Right lobe of liver (tissue), 6 donors: ENCODE results near the gene VSNL1. TPM values are rescaled to one million over a fixed set of nuclear protein-coding genes. Genes with fewer than 3 reads are reported as not detected.

Experiments used
- ATAC-seq, 4 donors: fragments of 200-7000 bp; cut with Tn5 transposase; one replicate each; pipeline ENCODE4 v1.9.1; 2020; ENCODE audit warnings: mild to moderate bottlenecking in 4 of 4, moderate library complexity in 4 of 4
- DNase-seq, 3 donors: peaks; one replicate each; pipeline ENCODE4 v3.0.0-alpha.2; 2020
- H3K27ac ChIP-seq, 3 donors: fragments of 200-600 bp; one replicate each; pipeline ENCODE4 v1.8.0; 2022
- H3K27me3 ChIP-seq, 2 donors: fragments of 200-600 bp; one replicate each; pipeline ENCODE4 v1.8.0; 2022
- H3K36me3 ChIP-seq, 4 donors: fragments of 200-600 bp; sonication (generic) in 1 of 4; one replicate each; pipeline versions ENCODE4 v1.5.1 to v1.8.0; 2017 to 2022; ENCODE audit warnings: control low read depth in 1 of 4
- H3K4me1 ChIP-seq, 4 donors: fragments of 200-600 bp; sonication (generic) in 1 of 4; one replicate each; pipeline versions ENCODE4 v1.5.1 to v1.8.0; 2017 to 2022; ENCODE audit warnings: control low read depth in 1 of 4
- H3K4me3 ChIP-seq, 3 donors: fragments of 200-600 bp; one replicate each; pipeline ENCODE4 v1.8.0; 2022
- H3K9me3 ChIP-seq, 4 donors: fragments of 200-600 bp; sonication (generic) in 1 of 4; one replicate each; pipeline versions ENCODE4 v1.5.1 to v1.8.0; 2017 to 2022; ENCODE audit warnings: control low read depth in 1 of 4
- POLR2A ChIP-seq: fragments of 450-650 bp; IDR thresholded peaks from one replicate; pipeline ENCODE4 v1.6.1; 2017; ENCODE audit warnings: antibody characterized with exemption, mild to moderate bottlenecking
- WGBS: methylation state at CpG from one replicate; pipeline ENCODE4 v1.1.6; 2018; ENCODE audit warnings: low coverage, low lambda C conversion rate; ENCODE audit not compliant: insufficient coverage; ENCODE audit errors: missing lambda C conversion rate; 5-methylcytosine and 5-hydroxymethylcytosine counted together
- intact Hi-C, 2 donors: fragments of 100-400 bp; cut with DNase I; formaldehyde crosslinking; loops; one replicate each; pipeline versions ENCODE4 v1.11.2 to v1.14.1; 2022
- total RNA-seq, 6 experiments: library from RNA; depleted of rRNA in 2 of 6; stranded (reverse); fragments of >200 nt in 2 of 6; fragmentation: NEBNext Ultra II Directional in 3 of 6; extraction: Animal tissue kit (Norgen Biotek cat#: 25700) in 3 of 6; gene quantifications; one replicate each; pipeline versions ENCODE4 v1.1.0 to v1.2.4, GENCODE V29; 2016 to 2023
- TF ChIP-seq, protein P1 (sequence below), 4 donors: fragments of 200-600 bp in 3 of 4; fragments of 450-650 bp in 1 of 4; IDR thresholded peaks; one replicate each; pipeline versions ENCODE4 v1.5.1 to v1.8.0; 2016 to 2022; ENCODE audit warnings: antibody characterized with exemption in 4 of 4, mild to moderate bottlenecking in 2 of 4
- donor health status: DM: no; HTN: yes; CAD: no.
- donor health status: DM: no; HTN: no; CAD: no.
- donor health status: DM: no; HTN: no; CAD: no.
- donor health status: DM: no; HTN: yes; CAD: no.
- donor health status: DM: no; HTN: yes; CAD: no.

VSNL1 gene
- total RNA-seq, 6 experiments from 2014 or later, result 2.1 to 12.1 (median 4.3) TPM

GRCh38 chr2:17591846-17592245, 51.4 kb downstream of the VSNL1 start:
- H3K9me3 ChIP-seq, result no peaks in the 10 kb centered on the region
- TF ChIP-seq POLR2A, result no peak
- TF ChIP-seq, protein P1, sequence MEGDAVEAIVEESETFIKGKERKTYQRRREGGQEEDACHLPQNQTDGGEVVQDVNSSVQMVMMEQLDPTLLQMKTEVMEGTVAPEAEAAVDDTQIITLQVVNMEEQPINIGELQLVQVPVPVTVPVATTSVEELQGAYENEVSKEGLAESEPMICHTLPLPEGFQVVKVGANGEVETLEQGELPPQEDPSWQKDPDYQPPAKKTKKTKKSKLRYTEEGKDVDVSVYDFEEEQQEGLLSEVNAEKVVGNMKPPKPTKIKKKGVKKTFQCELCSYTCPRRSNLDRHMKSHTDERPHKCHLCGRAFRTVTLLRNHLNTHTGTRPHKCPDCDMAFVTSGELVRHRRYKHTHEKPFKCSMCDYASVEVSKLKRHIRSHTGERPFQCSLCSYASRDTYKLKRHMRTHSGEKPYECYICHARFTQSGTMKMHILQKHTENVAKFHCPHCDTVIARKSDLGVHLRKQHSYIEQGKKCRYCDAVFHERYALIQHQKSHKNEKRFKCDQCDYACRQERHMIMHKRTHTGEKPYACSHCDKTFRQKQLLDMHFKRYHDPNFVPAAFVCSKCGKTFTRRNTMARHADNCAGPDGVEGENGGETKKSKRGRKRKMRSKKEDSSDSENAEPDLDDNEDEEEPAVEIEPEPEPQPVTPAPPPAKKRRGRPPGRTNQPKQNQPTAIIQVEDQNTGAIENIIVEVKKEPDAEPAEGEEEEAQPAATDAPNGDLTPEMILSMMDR (IDR thresholded peaks at IDR 0.05), result no peak
- no peak overlapping the region for H3K27ac ChIP-seq
- DNase-seq, result no peak
- no peaks in the 10 kb centered on the region for H3K4me1 ChIP-seq
- no peak for ATAC-seq
- H3K4me3 ChIP-seq, result no peak overlapping the region
- no peaks in the 10 kb centered on the region for H3K27me3 ChIP-seq
- intact Hi-C loops, result no loop called here
- H3K36me3 ChIP-seq, result no peaks in the 10 kb centered on the region
- WGBS, result 83% methylated on average over 3 of the region's 3 CpGs

GRCh38 chr2:17592731-17593409, 52.4 kb downstream of the VSNL1 start:
- 90% methylated on average over 2 of the region's 2 CpGs for whole genome bisulfite sequencing
- TF ChIP-seq, protein P1 (IDR thresholded peaks at IDR 0.05), result no peak
- TF ChIP-seq POLR2A, result no peak
- intact Hi-C loops, result no loop called here

DNA sequence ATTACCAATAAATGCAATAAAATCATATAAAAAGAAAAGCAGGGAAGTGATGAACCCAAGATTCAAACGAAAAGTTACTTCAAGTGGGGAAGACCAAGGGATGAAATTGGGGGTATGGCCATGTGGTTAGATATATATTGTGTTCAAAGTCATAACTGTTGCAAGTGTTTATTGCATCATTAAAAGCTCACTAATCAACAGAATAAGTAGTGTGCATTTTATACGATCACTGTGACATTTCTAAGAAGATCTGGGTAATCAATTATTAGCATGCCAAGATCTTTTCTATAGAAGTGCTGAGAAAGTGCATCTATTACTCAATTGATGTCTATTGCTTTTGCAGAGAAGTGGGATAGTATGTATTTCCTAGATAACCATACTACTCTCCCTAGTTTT, 52.9 kb downstream of the VSNL1 start:
- 100% methylated on average over 2 of the region's 2 CpGs for WGBS
- no peaks in the 10 kb centered on the region for H3K9me3 ChIP-seq
- no peak overlapping the region for H3K27ac ChIP-seq
- H3K36me3 ChIP-seq, result no peaks in the 10 kb centered on the region
- intact Hi-C loops, result no loop called here
- DNase-seq (no peak), ATAC-seq (no peak)
- no peak overlapping the region for H3K4me3 ChIP-seq
- H3K4me1 ChIP-seq, result no peaks in the 10 kb centered on the region
- no peak for TF ChIP-seq POLR2A
- TF ChIP-seq, protein P1 (IDR thresholded peaks at IDR 0.05), result no peak
- no peaks in the 10 kb centered on the region for H3K27me3 ChIP-seq

More at GRCh38 chr2:17592731-17593409, 52.4 kb downstream of the VSNL1 start:
- Histone ChIP-seq H3K36me3 (no peaks in the 10 kb centered on the region), H3K9me3 (no peaks in the 10 kb centered on the region), H3K4me3 (no peak overlapping the region), H3K27me3 (no peaks in the 10 kb centered on the region), H3K4me1 (no peaks in the 10 kb centered on the region), H3K27ac (no peak overlapping the region)
- no peak for DNase-seq
- no peak for ATAC-seq

DNA sequence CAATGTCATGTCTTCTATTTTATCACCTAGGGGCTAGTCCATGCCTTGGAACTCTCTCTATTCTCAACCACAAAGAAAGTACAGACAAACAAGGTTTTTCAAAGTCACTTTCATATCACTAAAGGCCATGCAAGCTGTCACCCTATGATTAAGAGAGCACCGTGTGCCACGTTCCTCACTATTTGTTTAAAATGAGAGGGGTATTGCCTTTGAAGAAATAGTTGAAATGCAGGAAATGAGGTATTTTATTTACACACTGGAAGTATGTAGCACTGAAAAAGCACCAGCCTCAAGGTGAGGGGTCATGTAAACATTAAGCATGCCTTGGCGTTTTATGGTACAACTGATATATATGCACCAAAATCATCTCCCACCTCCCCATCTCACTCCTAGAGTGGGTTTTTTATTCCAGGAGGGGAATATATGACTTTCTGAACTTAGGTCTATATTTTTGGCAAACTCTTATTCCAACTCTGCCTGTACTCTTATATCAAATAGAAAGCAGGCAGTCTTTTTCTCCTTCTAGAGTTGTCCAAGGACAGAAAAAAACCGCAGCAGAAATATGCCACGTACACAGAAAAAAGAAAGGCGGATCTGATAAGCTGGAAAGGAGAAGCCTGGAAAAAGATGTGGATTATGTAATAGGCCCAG, 53.5 kb downstream of the VSNL1 start:
- 77% methylated on average over 6 of the region's 6 CpGs for WGBS
- Histone ChIP-seq H3K36me3 (no peaks in the 10 kb centered on the region), H3K9me3 (no peaks in the 10 kb centered on the region), H3K4me1 (no peaks in the 10 kb centered on the region), H3K27ac (no peak overlapping the region), H3K27me3 (no peaks in the 10 kb centered on the region), H3K4me3 (no peak overlapping the region)
- intact Hi-C loops, result no loop called here
- ATAC-seq (no peak), DNase-seq (no peak)
- TF ChIP-seq, protein P1 (IDR thresholded peaks at IDR 0.05), result no peak
- no peak for TF ChIP-seq POLR2A
